Measurements from ENCODE around the gene CCDC27.
"Not testable (repeated sequence)": the region's sequence is repeated elsewhere in the genome, so short reads cannot be mapped to it uniquely, and the experiment has no call there.

The CCDC27 gene

GRCh38 chr1:3736708-3737107 is 15.5 kb upstream of the CCDC27 start:
- DNase-seq (ENCODE audit: low read depth) = no peak

- no peak for DNase-seq (ENCODE audit: low read depth)
Measured at GRCh38 chr1:3738943-3739342, 13.3 kb upstream of the CCDC27 start.

GRCh38 chr1:3740042-3740441 is 12.2 kb upstream of the CCDC27 start:
- DNase-seq (ENCODE audit: low read depth) = no peak

- DNase-seq (ENCODE audit: low read depth) = no peak
Measured at GRCh38 chr1:3740752-3741151, 11.5 kb upstream of the CCDC27 start.

- DNase-seq (ENCODE audit: low read depth) = no peak
Measured at GRCh38 chr1:3741566-3742438, 10.4 kb upstream of the CCDC27 start.

- no peak for DNase-seq (ENCODE audit: low read depth)
Measured at GRCh38 chr1:3742439-3743298, 9.6 kb upstream of the CCDC27 start.

GRCh38 chr1:3743421-3743820 is 8.8 kb upstream of the CCDC27 start:
- no peak for DNase-seq (ENCODE audit: low read depth)

GRCh38 chr1:3743826-3744225 is 8.4 kb upstream of the CCDC27 start:
- DNase-seq (ENCODE audit: low read depth) = no peak

GRCh38 chr1:3744646-3745045 is 7.6 kb upstream of the CCDC27 start:
- DNase-seq (ENCODE audit: low read depth) = no peak

GRCh38 chr1:3745071-3745470 is 7.2 kb upstream of the CCDC27 start:
- DNase-seq (ENCODE audit: low read depth) = no peak

GRCh38 chr1:3745590-3746381 is 6.5 kb upstream of the CCDC27 start:
- no peak for DNase-seq (ENCODE audit: low read depth)

- DNase-seq (ENCODE audit: low read depth) = no peak
Measured at GRCh38 chr1:3746389-3746829, 5.8 kb upstream of the CCDC27 start.

GRCh38 chr1:3746830-3747521 is 5.3 kb upstream of the CCDC27 start:
- peak; percentile 78 for DNase-seq (ENCODE audit: low read depth)

- no peak for DNase-seq (ENCODE audit: low read depth)
Measured at GRCh38 chr1:3747522-3747848, 4.8 kb upstream of the CCDC27 start.

- no peak for DNase-seq (ENCODE audit: low read depth)
Measured at GRCh38 chr1:3747903-3748302, 4.3 kb upstream of the CCDC27 start.

- not testable (repeated sequence) for DNase-seq (ENCODE audit: low read depth)
Measured at GRCh38 chr1:3748316-3748900, 3.8 kb upstream of the CCDC27 start.

- no peak for DNase-seq (ENCODE audit: low read depth)
Measured at GRCh38 chr1:3749512-3749911, 2.7 kb upstream of the CCDC27 start.

GRCh38 chr1:3750741-3751140 is 1.5 kb upstream of the CCDC27 start:
- no peak for DNase-seq (ENCODE audit: low read depth)

- DNase-seq (ENCODE audit: low read depth) = no peak
Measured at GRCh38 chr1:3753656-3754454, 1.6 kb downstream of the CCDC27 start.

GRCh38 chr1:3756394-3756793 is 4.1 kb downstream of the CCDC27 start:
- DNase-seq (ENCODE audit: low read depth) = no peak

- no peak for DNase-seq (ENCODE audit: low read depth)
Measured at GRCh38 chr1:3759164-3759563, 6.9 kb downstream of the CCDC27 start.

All from stimulated activated CD8-positive, alpha-beta memory T cell treated with anti-CD3 and anti-CD28 coated beads, Interleukin-7, amount 100 ng/mL, for 24 hours (primary cell).